ENCODE data around the gene PTPRJ.
"Not testable (repeated sequence)": the region's sequence is repeated elsewhere in the genome, so short reads cannot be mapped to it uniquely, and the experiment has no call there.

Gene PTPRJ

DNA sequence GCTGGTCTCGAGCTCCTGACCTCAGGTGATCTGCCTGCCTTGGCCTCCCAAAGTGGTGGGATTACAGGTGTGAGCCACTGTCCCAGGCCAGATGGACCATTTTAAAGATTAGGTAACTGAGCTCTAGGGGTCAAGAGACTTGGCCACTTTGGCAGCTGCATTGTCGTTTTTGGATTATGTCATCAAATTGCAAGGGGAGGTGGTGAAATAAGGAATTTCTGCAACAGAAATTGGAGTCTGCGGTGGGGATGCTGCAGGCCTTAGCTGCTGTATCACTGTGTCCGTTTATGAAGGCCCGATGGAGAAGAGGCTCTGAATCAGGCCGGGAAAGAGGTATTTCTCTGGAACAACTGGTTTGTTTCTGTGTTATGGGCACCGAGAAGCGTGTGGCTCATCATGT is 34.6 kb downstream of the PTPRJ start:
- no peak for FAIRE-seq
- DNase-seq (ENCODE audit: insufficient read length, low spot score) = no peak

DNA sequence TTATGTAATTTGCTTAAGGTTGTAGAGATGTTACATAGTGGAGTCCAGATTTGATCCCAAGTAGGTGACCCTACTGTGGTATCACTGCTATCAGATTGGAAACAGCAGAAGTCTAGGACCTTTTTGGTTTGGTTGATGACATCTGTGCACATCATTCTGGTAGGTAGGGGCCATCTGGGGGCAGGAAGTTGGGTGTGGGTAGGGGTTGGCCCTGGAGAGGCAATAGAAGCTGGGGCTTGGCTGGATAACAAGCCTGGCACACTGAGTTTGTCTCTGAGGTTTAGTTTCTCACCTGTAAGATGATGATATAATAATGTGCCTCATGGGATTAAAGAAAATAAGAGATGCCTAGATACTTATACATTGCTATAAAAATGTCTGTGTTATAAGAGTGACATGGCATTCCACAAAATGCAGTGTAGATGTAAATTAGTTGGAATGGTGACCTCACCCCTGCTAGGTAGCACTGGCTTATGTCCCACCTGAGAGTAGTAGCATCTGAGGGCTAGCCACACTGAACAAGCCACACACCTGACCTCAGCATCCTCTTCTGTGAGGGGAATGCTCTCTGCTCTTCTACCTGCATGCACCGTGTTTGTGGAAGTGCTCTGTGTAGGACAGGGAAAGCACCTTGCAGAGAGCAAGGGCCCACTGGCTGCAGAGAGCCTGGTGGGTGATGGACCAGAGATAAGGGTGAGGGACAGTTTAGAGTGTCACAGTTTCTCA is 36.9 kb downstream of the PTPRJ start:
- FAIRE-seq = no peak
- no peak for DNase-seq (ENCODE audit: insufficient read length, low spot score)

DNA sequence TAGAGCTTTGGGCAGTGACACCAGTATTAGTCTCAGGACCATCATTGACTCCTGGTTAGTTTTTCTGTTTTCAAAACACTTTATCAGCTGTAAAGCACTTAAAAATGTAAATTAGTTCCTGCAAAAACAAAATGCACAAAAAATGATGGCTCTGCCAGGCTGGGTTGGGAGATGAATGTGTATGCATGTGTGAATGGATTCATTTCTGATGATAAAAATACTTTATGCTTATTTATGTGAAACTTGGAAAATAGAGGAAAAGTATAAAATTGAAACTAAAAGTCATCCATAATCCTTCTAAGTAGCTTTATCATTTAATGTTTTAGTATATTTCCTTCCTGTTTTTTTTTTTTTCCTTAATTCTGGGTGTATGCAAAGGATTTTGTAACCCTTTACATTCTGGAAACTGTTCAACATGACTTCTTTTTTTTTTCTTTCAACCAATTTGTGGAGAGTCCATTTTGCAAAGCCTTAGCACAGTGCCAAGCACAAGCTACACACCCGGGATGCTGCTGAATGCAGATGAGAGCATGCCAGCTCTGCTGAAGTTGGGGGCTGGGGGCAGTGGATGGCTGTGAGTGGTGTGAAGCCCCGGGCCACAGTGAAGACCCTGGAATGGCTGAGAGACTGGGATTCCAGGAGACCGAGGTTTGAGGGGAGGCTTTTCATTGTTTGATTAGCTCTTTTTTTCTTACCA is 37.6 kb downstream of the PTPRJ start:
- FAIRE-seq (no peak), DNase-seq (ENCODE audit: insufficient read length, low spot score) (no peak)

DNA sequence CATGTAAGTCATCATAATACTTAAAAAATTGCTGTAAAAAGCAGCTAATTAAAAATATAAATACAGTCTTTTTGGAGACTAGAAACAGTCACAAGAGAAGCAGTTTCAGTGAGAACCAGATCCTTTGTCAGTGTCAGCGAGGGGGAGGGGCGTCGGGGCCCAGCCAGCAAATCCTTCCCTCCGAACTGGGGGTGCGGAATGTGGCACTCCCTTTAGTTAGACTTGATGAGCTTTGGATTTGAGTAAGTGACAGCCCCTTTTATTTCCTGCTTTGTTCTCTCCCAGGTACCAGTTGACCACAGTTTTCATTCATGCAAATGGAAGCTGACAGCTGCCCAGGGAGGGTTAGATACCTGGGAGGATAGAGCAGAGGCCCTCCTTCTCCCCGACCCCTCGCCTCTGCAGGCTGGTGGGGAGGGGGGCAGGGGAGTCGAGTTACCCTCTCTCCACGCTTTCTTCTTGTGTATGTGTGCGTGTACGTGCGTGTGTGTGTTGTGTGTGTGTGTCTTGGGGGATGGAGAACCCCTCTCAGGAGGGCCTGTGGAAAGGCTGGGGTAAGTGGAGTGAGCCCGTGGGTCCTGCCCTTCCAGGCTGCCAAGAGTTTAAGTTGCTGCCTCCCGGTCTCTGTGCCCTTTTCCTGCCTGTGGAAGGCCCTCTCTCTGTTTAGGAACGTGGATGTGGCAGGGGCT is 38.3 kb downstream of the PTPRJ start:
- DNase-seq (ENCODE audit: insufficient read length, low spot score) (no peak), FAIRE-seq (no peak)

DNA sequence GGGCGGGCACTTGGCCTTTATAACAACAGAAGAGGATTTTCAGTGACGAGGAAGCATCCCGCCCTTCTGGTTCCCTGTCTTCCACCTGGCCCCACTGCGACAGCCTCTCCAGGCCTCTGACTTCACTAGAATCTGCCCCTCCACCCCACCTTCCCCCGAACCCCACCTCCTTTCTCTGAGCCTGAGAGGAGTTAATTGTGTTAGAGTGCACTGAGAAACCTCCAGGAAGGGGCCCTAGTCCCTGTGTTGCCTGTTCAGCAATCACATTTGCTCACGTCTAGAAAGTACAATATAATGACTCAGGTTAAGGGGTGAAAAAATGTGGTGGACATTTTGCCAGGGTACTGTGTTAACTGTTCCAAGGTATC is 38.8 kb downstream of the PTPRJ start:
- no peak for DNase-seq (ENCODE audit: insufficient read length, low spot score)
- no peak for FAIRE-seq

DNA sequence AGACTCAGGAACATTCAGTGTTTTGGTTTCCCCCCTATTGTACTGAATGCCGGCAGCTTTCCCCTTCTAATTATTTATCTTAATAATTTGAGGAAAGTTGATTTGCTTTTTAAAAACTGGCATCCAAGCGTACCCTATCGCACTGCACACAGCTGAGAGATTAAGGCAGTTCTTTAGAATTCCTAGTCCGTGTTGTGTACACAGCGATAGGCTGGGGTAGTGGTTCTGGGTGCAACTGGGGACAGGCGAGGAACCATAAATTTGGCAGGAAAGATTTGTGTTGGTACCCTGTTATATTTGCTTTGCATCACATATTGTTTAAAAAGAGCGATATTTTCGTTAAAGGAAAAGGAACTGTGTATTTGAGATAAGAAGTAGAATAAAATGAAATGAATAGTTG is 39.2 kb downstream of the PTPRJ start:
- FAIRE-seq (no peak), DNase-seq (ENCODE audit: insufficient read length, low spot score) (no peak)

DNA sequence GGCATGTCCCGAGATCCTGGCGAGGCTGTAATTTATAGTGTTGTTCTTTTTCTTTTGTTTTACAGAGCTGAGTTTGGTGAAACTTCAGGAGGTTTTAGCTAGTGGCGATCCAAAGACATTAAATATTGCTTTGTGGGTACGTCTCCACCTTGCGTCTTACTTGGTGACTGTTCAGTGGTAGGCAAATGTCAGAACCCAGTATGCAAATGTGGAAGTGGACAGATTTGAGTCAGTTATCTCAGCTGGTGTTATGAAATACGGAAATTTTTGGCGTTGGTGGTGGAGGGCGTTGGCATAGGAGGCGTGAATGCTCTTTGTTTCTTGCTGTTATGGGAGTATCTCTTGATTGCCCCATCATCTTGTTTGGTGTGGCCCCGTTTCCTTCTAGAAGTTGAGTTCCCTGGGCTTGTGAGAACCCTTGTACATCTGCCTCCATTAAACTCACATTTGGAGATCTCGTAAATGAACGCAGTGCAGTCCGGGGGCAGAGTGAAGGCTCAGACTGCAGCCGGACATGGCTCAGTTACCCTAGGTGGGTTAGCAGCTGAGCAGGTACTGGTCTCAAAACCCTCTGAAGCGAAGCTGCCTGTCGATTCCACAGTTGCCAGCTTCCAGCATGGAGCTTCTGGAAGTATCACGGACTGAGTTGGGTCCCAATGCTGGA is 39.9 kb downstream of the PTPRJ start:
- FAIRE-seq (no peak), DNase-seq (ENCODE audit: insufficient read length, low spot score) (no peak)

DNA sequence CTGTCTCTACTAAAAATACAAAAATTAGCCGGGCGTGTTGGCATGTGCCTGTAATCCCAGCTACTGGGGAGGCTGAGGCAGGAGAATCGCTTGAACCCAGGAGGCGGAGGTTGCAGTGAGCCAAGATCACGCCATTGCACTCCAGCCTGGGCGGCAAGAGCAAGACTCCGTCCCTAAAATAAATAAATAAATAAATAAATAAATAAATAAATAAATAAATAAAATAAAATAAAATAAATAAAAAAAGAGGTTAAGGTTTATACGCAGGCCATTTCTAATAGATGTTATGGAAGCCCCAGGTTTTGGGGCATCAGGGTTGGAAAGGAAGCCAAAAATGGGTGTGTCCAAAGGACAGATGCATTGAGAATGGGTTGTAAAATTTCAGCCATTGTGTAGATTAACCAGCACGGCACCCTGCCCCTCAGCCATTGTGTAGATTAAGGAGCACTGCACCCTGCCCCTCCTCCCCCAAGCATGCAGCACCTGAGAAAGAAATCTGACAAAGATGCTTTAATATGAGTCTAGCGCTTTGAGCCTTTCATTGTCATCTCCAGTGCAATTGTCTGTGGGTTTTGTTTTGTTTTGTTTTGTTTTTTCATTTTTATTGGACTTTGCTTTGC is 41.0 kb downstream of the PTPRJ start:
- DNase-seq (ENCODE audit: insufficient read length, low spot score); FAIRE-seq: not testable (repeated sequence)

DNA sequence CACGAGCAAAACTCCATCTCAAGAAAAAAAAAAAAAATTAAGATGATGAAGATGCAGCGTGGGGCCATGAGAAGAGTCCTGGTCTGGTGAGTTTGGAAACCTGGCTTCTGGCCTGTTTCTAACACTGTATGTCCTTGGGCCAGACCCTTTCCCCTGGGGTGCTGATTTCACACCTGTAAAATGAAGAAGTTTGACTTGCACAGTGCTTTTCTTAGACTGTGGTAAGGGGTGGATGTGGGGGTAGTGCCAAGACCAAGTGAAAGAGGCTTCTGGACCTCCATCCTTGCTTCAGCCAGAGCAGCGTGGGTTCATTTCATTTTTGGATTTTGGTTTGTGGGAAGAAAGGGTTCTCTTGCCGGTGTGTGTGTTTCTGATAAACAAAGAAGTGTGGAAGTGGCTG is 42.1 kb downstream of the PTPRJ start:
- no peak for FAIRE-seq
- DNase-seq (ENCODE audit: insufficient read length, low spot score) = no peak

DNA sequence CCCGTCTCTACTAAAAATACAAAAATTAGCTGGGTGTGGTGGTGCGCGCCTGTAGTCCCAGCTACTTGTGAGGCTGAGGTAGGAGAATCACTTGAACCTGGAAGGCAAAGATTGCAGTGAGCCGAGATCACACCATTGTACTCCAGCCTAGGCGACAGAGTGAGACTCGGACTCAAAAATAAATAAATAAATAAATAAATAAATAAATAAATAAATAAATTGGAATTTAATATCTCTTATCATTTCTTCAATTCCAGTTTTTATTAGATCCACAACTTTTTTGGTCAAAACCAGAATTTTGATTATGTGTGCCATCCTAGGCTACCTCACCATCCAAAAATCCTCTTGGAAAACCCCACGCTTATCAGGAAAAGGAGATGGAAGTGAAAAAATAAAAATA is 43.2 kb downstream of the PTPRJ start:
- not testable (repeated sequence) for DNase-seq (ENCODE audit: insufficient read length, low spot score); FAIRE-seq

DNA sequence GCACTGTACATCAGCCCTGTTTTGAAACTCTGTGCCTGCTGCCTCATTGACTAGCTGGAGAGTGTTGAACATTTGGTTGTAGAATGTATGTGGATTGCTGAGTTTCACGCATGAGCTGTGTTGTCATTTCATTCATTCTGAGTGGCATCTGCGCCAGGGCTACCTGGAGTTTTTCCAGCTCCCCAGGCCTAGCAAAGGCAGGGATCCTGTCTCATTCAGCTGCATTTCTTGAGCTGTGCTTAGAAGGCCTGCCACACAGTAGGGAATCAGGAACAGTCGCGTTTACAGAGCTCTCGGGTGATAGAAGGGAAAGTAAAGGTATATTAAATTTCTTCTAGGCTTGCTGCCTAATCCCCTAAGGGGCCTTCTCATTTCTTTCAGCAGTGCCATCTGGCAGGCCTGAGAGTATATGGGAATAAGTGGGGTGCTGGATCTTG is 44.3 kb downstream of the PTPRJ start:
- no peak for FAIRE-seq

DNA sequence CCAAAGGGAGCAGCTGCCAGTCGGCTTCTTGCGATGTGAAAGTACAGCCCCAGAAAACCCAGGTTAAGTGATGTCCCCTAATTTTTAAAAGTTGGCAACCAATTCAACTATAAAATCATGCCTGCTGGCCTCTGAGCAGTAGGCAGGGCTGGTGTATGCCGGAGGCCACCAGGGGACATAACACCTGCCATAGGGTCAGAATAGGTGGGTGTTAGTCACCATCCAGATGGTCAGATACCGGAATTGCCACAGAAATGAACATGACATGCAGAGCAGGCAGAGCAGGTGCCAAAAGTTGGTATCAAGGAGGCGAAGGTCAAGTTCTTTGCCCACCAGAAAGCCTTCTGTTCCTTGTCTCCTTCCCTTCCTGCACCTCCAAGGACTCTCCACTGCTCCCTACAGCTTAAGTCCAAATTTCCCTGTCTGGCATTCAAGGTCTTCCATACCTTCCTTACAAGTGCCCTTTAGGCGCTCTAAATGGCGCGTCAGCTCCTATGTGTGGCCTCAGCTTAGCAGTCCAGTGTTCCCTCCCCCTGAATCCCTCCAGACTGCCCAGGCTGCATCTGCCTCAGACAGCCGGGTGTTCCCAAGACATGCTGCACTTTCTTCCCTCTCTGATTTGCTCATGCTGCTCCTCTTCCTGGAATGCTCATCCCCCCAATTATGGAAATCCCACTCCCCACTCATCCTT is 45.1 kb downstream of the PTPRJ start:
- FAIRE-seq (no peak), DNase-seq (ENCODE audit: insufficient read length, low spot score) (no peak)

More for the DNA sequence above, 44.3 kb downstream of the PTPRJ start:
- no peak for DNase-seq (ENCODE audit: insufficient read length, low spot score)

DNA sequence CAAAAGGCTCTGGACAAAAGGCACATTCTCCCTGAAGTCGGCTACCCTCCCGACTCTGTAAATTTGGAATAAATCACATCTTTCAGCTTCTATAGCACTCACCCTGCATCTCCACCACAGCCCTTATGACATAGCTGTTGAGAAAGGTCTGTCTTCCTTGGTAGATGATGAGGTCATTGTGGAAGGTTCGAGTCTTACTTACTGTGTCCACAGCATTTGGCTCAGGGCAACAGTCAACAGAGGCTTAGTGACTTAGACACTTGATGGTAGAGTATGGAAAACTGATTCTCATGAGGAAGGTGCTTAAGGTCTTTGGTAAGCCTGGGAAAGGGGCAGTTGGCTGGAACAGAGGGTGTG is 45.6 kb downstream of the PTPRJ start:
- FAIRE-seq = no peak
- no peak for DNase-seq (ENCODE audit: insufficient read length, low spot score)

DNA sequence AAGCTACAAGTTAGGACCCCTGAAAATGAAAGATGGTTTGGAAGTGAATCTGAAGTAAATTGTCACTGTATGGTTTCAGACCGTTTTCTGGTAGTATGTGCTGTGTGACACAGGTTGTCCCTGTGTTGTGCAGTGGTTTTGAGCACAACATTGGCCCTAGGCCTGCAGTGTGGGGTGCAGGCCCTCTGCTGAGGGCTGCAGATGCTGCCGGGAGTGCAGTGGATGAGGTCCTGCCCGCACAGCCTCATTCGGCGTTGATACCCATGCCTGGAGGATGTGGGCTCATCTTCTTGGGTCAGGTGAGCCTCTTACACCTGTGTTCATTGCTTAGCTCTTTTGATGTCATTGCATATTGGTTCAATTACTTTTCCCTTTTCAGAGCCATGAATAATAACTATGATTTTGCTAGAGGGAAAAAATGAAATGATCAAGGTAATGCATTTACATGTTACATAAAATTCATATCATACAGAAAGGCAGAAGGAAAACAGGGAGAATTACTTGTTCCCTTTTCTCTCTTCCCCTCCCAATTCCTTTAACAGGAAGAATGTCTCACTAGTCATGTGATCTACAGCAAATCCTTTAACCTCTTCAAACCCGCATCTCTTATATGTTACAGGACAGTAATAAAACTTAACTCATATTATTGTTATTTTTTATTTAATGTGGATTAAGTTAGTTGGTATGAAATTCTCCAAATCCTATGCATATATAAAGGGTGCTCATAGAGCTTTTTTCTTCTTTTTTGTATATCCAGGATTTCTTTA is 48.7 kb downstream of the PTPRJ start:
- DNase-seq (ENCODE audit: insufficient read length, low spot score) (no peak), FAIRE-seq (no peak)

DNA sequence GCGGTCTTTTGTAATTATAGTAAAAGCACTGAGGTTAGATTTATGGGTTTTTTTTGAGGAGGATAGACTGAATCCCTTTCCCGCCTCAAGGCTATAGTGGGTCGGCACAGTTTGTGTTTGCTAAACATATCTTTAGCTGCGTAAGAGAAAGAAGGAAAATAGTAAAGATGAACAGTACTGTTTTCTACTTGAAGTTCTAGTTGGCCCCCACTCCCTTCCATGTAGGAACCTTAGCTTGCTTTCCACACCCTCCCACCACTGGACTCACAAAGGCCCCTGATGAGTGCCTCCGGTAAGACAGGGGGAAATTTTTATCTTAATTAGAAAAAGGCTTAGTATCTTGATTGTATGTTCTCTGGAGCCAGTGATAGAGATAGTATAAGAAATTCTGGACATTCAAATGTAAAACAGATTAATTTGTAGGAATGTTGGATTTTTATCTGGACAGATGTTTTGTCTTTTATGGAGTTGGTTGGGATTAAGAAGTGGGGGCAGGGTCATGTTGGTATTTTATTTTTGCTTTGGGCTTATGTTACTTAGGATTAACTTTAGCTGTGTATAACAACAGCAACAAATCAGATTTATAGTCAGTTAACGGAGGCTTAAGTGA is 49.4 kb downstream of the PTPRJ start:
- FAIRE-seq (no peak), DNase-seq (ENCODE audit: insufficient read length, low spot score) (no peak)

DNA sequence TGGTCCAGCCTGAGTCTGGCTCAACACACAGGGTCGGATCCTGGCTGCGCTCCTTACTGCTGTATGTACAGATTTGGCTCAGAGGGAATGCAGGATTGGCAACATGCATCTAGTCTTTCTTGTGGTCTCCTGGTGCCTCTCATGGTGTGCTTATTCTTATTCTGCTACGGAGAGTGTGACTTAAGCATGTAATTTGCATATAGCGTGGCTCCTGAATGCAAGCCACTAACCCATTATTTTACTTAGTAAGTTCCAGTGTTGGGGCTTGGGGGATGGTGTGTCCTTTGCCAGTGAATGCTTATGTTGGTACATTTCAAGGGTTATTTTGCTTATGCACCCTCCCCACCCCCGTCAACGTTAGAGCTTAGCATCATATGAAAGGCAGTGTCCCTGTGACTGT is 51.2 kb downstream of the PTPRJ start:
- no peak for FAIRE-seq
- no peak for DNase-seq (ENCODE audit: insufficient read length, low spot score)

DNA sequence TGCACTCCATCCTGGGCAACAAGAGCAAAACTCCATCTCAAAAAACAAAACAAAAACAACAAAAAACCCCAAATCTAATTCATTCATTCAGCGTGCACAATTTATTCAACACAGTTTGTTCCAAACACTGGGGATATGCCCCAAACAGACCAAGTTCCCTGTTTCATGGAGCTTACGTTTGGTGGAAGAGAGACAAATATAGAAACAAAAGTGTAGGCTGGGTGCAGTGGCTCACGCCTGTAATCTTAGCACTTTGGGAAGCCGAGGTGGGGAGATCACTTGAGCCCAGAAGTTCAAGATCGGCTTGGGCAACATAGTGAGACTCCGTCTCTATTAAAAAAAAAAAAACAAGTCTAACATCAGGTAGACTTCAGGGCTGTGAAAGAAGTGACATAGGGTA is 52.4 kb downstream of the PTPRJ start:
- DNase-seq (ENCODE audit: insufficient read length, low spot score) (no peak), FAIRE-seq (no peak)

DNA sequence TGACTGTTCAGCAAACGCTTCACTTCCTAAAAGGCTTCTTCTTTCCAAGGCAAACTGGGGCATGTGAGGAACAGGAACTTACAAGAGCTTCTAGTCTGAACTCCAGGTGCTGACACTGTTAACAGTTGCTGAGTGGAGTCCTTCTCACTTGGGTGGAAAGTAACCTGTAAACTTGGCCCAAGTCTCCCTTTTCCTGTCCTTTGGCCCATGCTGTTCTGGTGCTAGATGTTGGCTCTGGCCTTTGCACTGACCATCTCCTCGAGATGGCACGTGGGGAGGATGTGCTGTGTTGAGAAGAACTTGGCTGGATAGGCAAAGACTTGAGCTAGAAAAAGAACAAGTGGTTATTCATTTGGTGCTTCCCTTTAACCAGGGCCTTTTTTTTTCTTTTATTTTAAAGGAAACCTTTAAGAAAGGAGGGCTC is 53.6 kb downstream of the PTPRJ start:
- FAIRE-seq = no peak
- DNase-seq (ENCODE audit: insufficient read length, low spot score) = no peak

Data from HTR-8/SVneo (cell line).